Measurements from ENCODE around the gene ZFAND2B.

GRCh38 chr2:219161097-219161496 lies 45.5 kb upstream of the ZFAND2B start:
- no peak for TF ChIP-seq POLR2A (IDR thresholded peaks at IDR 0.05)
- no peak for TF ChIP-seq CTCF (IDR thresholded peaks at IDR 0.05)

Measured in lower leg skin (tissue), 3 donors.